H9 (cell line): ENCODE data around the gene SLC25A48. TPM values are rescaled to one million over a fixed set of nuclear protein-coding genes. Genes with fewer than 3 reads are reported as not detected.

ENCODE experiments used
- DNase-seq: peaks from one replicate; pipeline ENCODE4 v3.0.0-alpha.2; 2017
- H2AFZ ChIP-seq: one replicate; pipeline ENCODE4 v1.6.1; 2013; ENCODE audit warnings: mild to moderate bottlenecking, low read length, control low read depth, moderate library complexity
- H2AK5ac ChIP-seq: 2 replicates; pipeline ENCODE4 v1.6.1; 2013; ENCODE audit warnings: low read length, control low read depth, mixed read lengths; ENCODE audit not compliant: insufficient read length
- H2BK120ac ChIP-seq: one replicate; pipeline ENCODE4 v1.6.1; 2013; ENCODE audit warnings: low read depth, mild to moderate bottlenecking, low read length, control low read depth, inconsistent platforms; ENCODE audit not compliant: poor library complexity, severe bottlenecking
- H2BK12ac ChIP-seq: 2 replicates; pipeline ENCODE4 v1.6.1; 2013; ENCODE audit warnings: low read length, control low read depth, mixed read lengths, low read depth; ENCODE audit not compliant: insufficient read length
- H2BK15ac ChIP-seq: 2 replicates; pipeline ENCODE4 v1.6.1; 2013; ENCODE audit warnings: low read depth, low read length, control low read depth
- H2BK20ac ChIP-seq: one replicate; pipeline ENCODE4 v1.6.1; 2013; ENCODE audit warnings: low read depth, mild to moderate bottlenecking, low read length, control low read depth, inconsistent platforms; ENCODE audit not compliant: poor library complexity, severe bottlenecking
- H2BK5ac ChIP-seq: 2 replicates; pipeline ENCODE4 v1.6.1; 2013; ENCODE audit warnings: low read length, control low read depth, mixed read lengths; ENCODE audit not compliant: insufficient read length
- H3K14ac ChIP-seq: 2 replicates; pipeline ENCODE4 v1.6.1; 2013; ENCODE audit warnings: low read length, control low read depth; ENCODE audit not compliant: insufficient read depth
- H3K18ac ChIP-seq: 2 replicates; pipeline ENCODE4 v1.6.1; 2013; ENCODE audit warnings: low read depth, mild to moderate bottlenecking, mixed read lengths, low read length, control low read depth; ENCODE audit not compliant: insufficient read length
- H3K23ac ChIP-seq: 2 replicates; pipeline ENCODE4 v1.6.1; 2013; ENCODE audit warnings: low read length, control low read depth, mixed read lengths, low read depth; ENCODE audit not compliant: insufficient read length
- H3K23me2 ChIP-seq: 2 replicates; pipeline ENCODE4 v1.6.1; 2013; ENCODE audit warnings: low read depth, mild to moderate bottlenecking, mixed read lengths, low read length, control low read depth; ENCODE audit not compliant: insufficient read length, poor library complexity, severe bottlenecking
- H3K27ac ChIP-seq: 2 replicates; pipeline ENCODE4 v1.5.1; 2013; ENCODE audit warnings: low read length, control low read depth, mixed read lengths, low read depth; ENCODE audit not compliant: insufficient read length
- H3K27me3 ChIP-seq: 2 replicates; pipeline ENCODE4 v1.6.1; 2013; ENCODE audit warnings: low read length, control low read depth, inconsistent platforms; ENCODE audit not compliant: insufficient read depth
- H3K4ac ChIP-seq: 2 replicates; pipeline ENCODE4 v1.6.1; 2013; ENCODE audit warnings: low read depth, mild to moderate bottlenecking, control low read depth, inconsistent platforms, low read length, moderate library complexity
- H3K4me1 ChIP-seq: 2 replicates; pipeline ENCODE4 v1.6.1; 2013; ENCODE audit warnings: low read length, control low read depth, inconsistent platforms; ENCODE audit not compliant: insufficient read depth
- H3K4me2 ChIP-seq: 2 replicates; pipeline ENCODE4 v1.6.1; 2013; ENCODE audit warnings: low read length, control low read depth, mixed read lengths; ENCODE audit not compliant: insufficient read length, insufficient read depth
- H3K56ac ChIP-seq: 2 replicates; pipeline ENCODE4 v1.6.1; 2013; ENCODE audit warnings: low read depth, mild to moderate bottlenecking, mixed read lengths, low read length, control low read depth; ENCODE audit not compliant: insufficient read length
- H3K79me1 ChIP-seq: 2 replicates; pipeline ENCODE4 v1.6.1; 2013; ENCODE audit warnings: low read depth, mild to moderate bottlenecking, moderate library complexity, low read length, control low read depth, inconsistent platforms; ENCODE audit not compliant: insufficient read depth, poor library complexity, severe bottlenecking
- H3K79me2 ChIP-seq: 2 replicates; pipeline ENCODE4 v1.6.1; 2013; ENCODE audit warnings: low read length, control low read depth, inconsistent platforms; ENCODE audit not compliant: insufficient read depth
- H3K9ac ChIP-seq: 2 replicates; pipeline ENCODE4 v1.6.1; 2013; ENCODE audit warnings: low read length, control low read depth, mixed read lengths; ENCODE audit not compliant: insufficient read length; ENCODE audit errors: extremely low read depth
- H3K9me3 ChIP-seq: one replicate; pipeline ENCODE4 v1.6.1; 2013; ENCODE audit warnings: low read depth, low read length, inconsistent platforms; ENCODE audit not compliant: control insufficient read depth
- H3T11ph ChIP-seq: one replicate; pipeline ENCODE4 v1.6.1; 2013; ENCODE audit warnings: mild to moderate bottlenecking, low read length, control low read depth, inconsistent platforms
- H4K20me1 ChIP-seq: one replicate; pipeline ENCODE4 v1.6.1; 2013; ENCODE audit not compliant: control insufficient read depth, insufficient read length, insufficient read depth
- H4K5ac ChIP-seq: 2 replicates; pipeline ENCODE4 v1.6.1; 2013; ENCODE audit warnings: low read depth, mild to moderate bottlenecking, mixed read lengths, low read length, control low read depth; ENCODE audit not compliant: insufficient read length
- H4K8ac ChIP-seq: replicated peaks from 2 replicates; pipeline ENCODE4 v1.6.1; 2013; ENCODE audit warnings: low read length, control low read depth, mixed read lengths, low read depth; ENCODE audit not compliant: insufficient read length
- H4K91ac ChIP-seq: 2 replicates; pipeline ENCODE4 v1.6.1; 2013; ENCODE audit warnings: low read depth, mild to moderate bottlenecking, moderate library complexity, mixed read lengths, low read length, control low read depth; ENCODE audit not compliant: insufficient read length
- H3K27ac Mint-ChIP-seq, 3 experiments: 2 replicates in 2 of 3; 3 replicates in 1 of 3; pipeline ENCODE4 v1.8.0; 2020 to 2021; ENCODE audit warnings: mixed read lengths in 3 of 3, mild to moderate bottlenecking in 1 of 3, moderate library complexity in 1 of 3
- H3K27me3 Mint-ChIP-seq: 2 replicates; pipeline ENCODE4 v1.8.0; 2021; ENCODE audit warnings: low read depth, mild to moderate bottlenecking, moderate library complexity, mixed read lengths
- H3K36me3 Mint-ChIP-seq, 3 experiments: 2 replicates in 2 of 3; 3 replicates in 1 of 3; pipeline ENCODE4 v1.8.0; 2020 to 2021; ENCODE audit warnings: low read depth in 3 of 3, mixed read lengths in 3 of 3; ENCODE audit not compliant: insufficient read depth in 1 of 3
- H3K4me1 Mint-ChIP-seq, 2 experiments: 2 replicates each; pipeline ENCODE4 v1.8.0; 2020; ENCODE audit warnings: mixed read lengths in 2 of 2
- H3K4me3 Mint-ChIP-seq, 2 experiments: 2 replicates in 1 of 2; 3 replicates in 1 of 2; pipeline ENCODE4 v1.8.0; 2020 to 2021; ENCODE audit warnings: mild to moderate bottlenecking in 2 of 2, mixed read lengths in 2 of 2, moderate library complexity in 1 of 2
- H3K9me3 Mint-ChIP-seq, 2 experiments: 2 replicates in 1 of 2; 3 replicates in 1 of 2; pipeline ENCODE4 v1.8.0; 2020; ENCODE audit warnings: mild to moderate bottlenecking in 2 of 2, mixed read lengths in 2 of 2, moderate library complexity in 1 of 2
- WGBS: extraction: QIAGEN DNeasy Blood & Tissue Kit; methylation state at CpG from one replicate; pipeline ENCODE4 v1.1.7; 2013; ENCODE audit warnings: missing lambda C conversion rate, low lambda C conversion rate, mixed read lengths; ENCODE audit not compliant: insufficient read length; ENCODE audit errors: extremely low coverage; 5-methylcytosine and 5-hydroxymethylcytosine counted together
- total RNA-seq: library from RNA; stranded (reverse); gene quantifications from 2 replicates; pipeline ENCODE4 v1.2.1, GENCODE V29; 2021
- TF ChIP-seq, protein P1 (sequence below): fragments of 200-600 bp; sonication (generic); conservative IDR thresholded peaks from 3 replicates; pipeline ENCODE4 v1.8.0; 2021; ENCODE audit warnings: antibody characterized with exemption, mild to moderate bottlenecking

The SLC25A48 gene
- total RNA-seq, 1 experiment from 2014 or later: 0.66 TPM

GRCh38 chr5:135861641-135862040 lies 27.2 kb downstream of the SLC25A48 start:
- H3K4me3 Mint-ChIP-seq: no peak overlapping the region
- Histone ChIP-seq H3T11ph (no peak overlapping the region), H2BK12ac (no peak overlapping the region), H3K79me2 (no peaks in the 10 kb centered on the region), H3K4me1 (no peaks in the 10 kb centered on the region), H2BK20ac (no peak overlapping the region), H3K4me2 (no peak overlapping the region), H2BK5ac (no peak overlapping the region), H3K9me3 (no peaks in the 10 kb centered on the region), H3K23ac (no peak overlapping the region), H3K18ac (no peak overlapping the region), H4K5ac (no peak overlapping the region), H3K27me3 (no peaks in the 10 kb centered on the region), H3K4ac (no peak overlapping the region), H2AFZ (no peak overlapping the region), H3K27ac (no peak overlapping the region), H3K23me2 (no peaks in the 10 kb centered on the region), H2BK15ac (no peak overlapping the region), H4K20me1 (no peaks in the 10 kb centered on the region), H3K9ac (no peak overlapping the region), H3K14ac (no peak overlapping the region), H2BK120ac (no peak overlapping the region), H3K79me1 (no peaks in the 10 kb centered on the region), H4K91ac (no peak overlapping the region), H2AK5ac (no peak overlapping the region), H3K56ac (no peak overlapping the region), H4K8ac (no peak overlapping the region)
- H3K27me3 Mint-ChIP-seq: peaks cover 18% of the 10 kb centered on the region
- peaks cover 0 to 1% of the 10 kb centered on the region in 2 experiments; a peak in 1 of 5 replicates for H3K9me3 Mint-ChIP-seq
- TF ChIP-seq, protein P1, sequence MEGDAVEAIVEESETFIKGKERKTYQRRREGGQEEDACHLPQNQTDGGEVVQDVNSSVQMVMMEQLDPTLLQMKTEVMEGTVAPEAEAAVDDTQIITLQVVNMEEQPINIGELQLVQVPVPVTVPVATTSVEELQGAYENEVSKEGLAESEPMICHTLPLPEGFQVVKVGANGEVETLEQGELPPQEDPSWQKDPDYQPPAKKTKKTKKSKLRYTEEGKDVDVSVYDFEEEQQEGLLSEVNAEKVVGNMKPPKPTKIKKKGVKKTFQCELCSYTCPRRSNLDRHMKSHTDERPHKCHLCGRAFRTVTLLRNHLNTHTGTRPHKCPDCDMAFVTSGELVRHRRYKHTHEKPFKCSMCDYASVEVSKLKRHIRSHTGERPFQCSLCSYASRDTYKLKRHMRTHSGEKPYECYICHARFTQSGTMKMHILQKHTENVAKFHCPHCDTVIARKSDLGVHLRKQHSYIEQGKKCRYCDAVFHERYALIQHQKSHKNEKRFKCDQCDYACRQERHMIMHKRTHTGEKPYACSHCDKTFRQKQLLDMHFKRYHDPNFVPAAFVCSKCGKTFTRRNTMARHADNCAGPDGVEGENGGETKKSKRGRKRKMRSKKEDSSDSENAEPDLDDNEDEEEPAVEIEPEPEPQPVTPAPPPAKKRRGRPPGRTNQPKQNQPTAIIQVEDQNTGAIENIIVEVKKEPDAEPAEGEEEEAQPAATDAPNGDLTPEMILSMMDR: no peak
- DNase-seq: no peak
- H3K36me3 Mint-ChIP-seq: no peaks in the 10 kb centered on the region
- no peak overlapping the region for H3K27ac Mint-ChIP-seq
- H3K4me1 Mint-ChIP-seq: no peaks in the 10 kb centered on the region
- no CpG with 5 or more reads among the region's 1 CpG for WGBS
